HG03439 (cell line): Measurements from ENCODE around the gene SNPH.
A peak's percentile ranks its signal among the peaks of the same experiment; 100 is the strongest.
"Not testable (repeated sequence)": the region's sequence is repeated elsewhere in the genome, so short reads cannot be mapped to it uniquely, and the experiment has no call there.

Experiments
- ATAC-seq: cut with Tn5 transposase; IDR thresholded peaks from one replicate; pipeline ENCODE4 v1.9.1; 2021; ENCODE audit warnings: mild to moderate bottlenecking, moderate library complexity; ENCODE audit not compliant: unreplicated experiment

Gene SNPH

DNA sequence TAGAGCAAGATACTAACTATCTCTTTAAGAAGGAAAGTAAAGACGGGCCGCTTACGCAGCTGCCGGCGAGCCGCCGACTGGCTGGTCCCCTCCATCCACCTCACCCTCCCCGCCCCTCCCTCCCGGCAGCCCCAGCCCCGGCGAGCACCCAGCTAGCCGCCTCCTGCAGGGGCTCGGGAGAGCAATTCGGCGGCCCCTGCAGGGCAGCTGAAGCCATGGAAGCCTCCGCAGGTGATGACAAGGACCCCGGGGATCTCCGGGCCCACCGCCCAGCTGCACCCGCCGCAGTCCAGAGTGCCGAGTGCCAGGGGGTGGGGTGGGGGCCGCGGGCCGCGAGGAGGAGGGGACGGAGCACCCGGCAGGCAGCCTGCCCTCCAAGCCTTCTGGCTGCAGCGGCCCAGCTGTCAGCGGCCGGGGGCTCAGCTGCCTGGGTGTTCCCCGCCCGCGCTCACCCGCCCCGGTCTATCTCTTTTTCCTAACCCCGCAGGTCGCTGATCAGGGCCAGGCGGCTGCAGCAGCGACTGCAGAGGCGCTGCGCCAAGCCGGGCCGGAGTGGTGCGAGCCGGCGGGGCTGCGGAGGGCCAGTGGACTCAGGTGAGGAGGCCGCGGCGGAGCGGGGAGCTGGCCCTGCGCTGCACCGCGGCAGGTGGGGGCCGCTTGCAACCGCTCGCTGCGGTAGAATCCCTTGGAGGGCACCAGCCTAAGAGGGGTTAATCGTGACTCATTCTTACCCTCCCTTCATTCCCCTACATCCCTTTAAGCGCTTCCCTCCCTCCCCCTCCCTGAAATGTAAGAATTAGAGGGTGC, at the start of gene SNPH:
SNPH (plus strand) TSS at position 128 of the 807 bp plus-strand sequence. CDS start 29,946 bp downstream, outside the sequence.
- peak; percentile 92 for ATAC-seq

DNA sequence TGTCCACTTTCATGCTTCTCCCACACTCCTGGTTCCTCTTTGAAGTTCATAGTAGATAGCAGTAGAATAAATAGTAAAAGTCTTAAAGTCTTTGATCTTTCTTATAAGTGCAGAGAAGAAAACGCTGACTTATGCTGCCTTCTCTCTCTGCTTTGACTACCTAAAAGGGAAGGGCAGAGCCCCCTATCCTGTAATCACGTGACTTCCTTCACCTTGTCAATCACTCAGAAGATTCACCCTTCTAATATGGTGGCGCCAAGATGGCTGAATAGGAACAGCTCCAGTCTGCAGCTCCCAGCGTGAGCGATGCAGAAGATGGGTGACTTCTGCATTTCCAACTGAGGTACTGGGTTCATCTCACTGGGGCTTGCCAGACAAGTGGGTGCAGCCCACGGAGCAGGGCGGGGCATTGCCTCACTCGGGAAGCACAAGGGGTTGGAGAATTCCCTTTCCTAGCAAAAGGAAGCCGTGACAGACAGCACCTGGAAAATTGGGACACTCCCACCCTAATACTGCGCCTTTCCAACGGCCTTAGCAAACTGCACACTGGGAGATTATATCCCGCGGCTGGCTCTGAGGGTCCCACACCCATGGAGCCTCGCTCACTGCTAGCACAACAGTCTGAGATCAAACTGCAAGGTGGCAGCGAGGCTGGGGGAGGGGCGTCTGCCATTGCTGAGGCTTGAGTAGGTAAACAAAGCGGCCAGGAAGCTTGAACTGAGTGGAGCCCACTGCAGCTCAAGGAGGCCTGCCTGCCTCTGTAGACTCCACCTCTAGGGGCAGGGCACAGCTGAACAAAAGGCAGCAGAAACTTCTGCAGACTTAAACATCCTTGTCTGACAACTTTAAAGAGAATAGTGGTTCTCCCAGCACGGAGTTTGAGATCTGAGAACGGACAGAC, 49.3 kb upstream of the SNPH start:
- not testable (repeated sequence) for ATAC-seq

GRCh38 chr20:1222750-1223149, 43.3 kb upstream of the SNPH start:
- ATAC-seq = not testable (repeated sequence)

DNA sequence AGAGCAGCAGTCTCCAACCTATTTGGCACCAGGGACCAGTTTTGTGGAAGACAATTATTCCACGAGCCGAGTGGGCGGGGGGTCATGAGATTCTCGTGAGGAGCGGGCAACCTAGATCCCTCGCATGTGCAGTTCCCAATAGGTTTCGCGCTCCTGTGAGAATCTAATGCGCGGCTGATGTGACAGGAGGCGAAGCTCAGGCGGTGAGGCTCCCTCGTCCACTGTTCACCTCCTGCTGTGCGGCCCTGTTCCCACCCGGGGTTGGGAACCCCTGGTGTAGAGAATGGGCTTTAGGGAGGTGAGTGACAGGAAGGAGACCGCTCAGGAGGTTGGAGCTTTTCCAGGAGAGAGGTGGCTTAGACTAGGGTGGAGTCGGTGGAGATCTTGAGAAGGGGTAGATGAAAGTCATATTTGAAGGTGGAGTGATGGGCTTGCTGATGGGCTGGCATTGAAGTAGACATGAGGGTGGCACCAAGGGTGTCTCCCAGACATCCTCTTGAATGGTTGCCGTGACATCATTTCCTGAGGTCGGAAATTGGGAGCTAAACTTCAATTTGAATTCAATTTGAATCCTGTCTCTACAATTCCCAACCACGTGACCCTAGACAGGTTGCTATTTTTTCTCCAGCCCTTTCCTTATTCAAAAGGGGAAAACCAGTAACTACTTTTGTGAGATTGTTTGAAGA, 41.7 kb upstream of the SNPH start:
- no peak for ATAC-seq

- ATAC-seq = no peak
Measured at GRCh38 chr20:1225263-1225782, 40.8 kb upstream of the SNPH start.

GRCh38 chr20:1225783-1226654, 40.1 kb upstream of the SNPH start, which contains the start of gene RAD21L1:
TSS of gene RAD21L1 (plus strand) at chr20:1226044. CDS start at chr20:1228454, 2,410 bp downstream.
- no peak for ATAC-seq

GRCh38 chr20:1229541-1229940, 36.6 kb upstream of the SNPH start:
- no peak for ATAC-seq

- ATAC-seq = no peak
Measured at GRCh38 chr20:1232286-1233111, 33.6 kb upstream of the SNPH start.

- ATAC-seq = no peak
Measured at GRCh38 chr20:1240549-1240948, 25.5 kb upstream of the SNPH start.

DNA sequence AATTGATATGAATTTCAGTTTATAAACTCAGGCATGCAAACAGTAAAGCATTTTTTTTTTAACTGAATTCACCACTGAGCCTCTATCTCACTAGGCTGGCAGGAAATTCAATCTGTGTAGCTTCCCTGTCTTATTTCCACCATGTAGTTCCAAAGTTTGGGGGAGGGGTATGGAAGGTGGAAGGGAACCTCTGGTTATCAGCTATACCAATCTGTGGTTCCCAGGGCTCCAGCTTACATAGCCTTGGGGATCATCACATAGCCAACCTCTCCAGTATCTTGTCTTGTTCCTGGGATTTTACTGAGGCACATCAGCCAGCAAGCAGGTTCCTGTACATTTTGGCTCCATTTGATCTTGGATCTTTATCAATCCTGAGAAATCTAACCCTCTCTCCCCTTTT, 24.6 kb upstream of the SNPH start:
- ATAC-seq = no peak

DNA sequence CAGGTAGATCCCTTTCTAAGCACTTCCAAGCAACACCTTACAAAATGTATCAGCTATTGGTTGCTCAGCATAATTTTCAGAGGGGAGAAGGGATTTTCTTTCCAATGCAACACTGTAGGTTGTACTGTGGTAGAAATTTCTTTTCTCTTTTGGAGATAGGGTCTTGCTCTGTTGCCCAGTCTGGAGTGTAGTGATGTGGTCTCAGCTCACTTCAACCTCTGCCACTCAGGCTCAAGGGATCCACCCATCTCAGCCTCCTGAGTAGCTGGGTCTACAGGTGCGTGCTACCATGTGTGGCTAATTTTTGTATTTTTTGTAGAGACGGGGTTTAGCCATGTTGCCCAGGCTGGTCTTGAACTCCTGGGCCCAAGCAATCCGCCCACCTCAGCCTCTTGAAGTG, 24.0 kb upstream of the SNPH start:
- ATAC-seq = no peak

GRCh38 chr20:1242530-1242929, 23.6 kb upstream of the SNPH start:
- no peak for ATAC-seq

GRCh38 chr20:1245578-1245977, 20.5 kb upstream of the SNPH start:
- no peak for ATAC-seq

GRCh38 chr20:1247689-1248088, 18.4 kb upstream of the SNPH start:
- no peak for ATAC-seq

- ATAC-seq = not testable (repeated sequence)
Measured at GRCh38 chr20:1250282-1250681, 15.8 kb upstream of the SNPH start.

DNA sequence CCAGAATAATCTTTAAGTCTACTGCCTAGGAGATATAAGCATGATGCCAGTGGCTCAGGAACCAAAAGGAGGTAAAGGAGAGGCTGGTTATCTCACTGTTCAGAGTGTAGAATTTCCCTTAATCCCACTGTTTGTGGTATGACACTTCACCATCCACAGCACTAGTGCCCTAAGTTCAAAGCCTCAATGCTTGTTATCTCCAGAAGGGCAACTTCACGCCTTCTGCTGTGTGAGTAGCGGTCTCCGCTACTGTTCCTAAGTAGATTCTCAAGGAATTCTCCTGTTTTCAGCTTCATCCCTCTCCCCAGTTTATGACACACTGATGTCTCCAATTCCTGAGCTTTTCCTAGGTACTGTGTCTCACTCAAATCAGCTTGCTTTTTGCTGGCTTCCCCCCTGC, 13.7 kb upstream of the SNPH start:
- ATAC-seq = no peak

DNA sequence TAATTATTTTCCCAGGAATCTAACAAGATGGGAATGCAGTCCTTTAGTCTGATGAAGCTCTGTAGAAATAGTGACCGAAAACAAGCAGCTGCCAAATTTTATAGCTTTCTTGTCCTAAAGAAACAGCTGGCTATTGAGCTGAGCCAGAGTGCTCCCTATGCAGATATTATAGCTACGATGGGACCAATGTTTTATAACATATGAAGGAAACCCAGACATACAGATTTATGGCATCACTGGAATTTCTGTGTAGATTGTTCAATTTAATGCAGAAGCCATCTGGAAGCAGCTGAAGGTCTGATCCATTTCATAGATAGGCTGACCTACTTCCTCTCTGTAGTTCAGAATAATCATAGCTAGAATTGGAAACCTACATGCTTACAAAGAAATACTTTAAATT, 11.8 kb upstream of the SNPH start:
- no peak for ATAC-seq

DNA sequence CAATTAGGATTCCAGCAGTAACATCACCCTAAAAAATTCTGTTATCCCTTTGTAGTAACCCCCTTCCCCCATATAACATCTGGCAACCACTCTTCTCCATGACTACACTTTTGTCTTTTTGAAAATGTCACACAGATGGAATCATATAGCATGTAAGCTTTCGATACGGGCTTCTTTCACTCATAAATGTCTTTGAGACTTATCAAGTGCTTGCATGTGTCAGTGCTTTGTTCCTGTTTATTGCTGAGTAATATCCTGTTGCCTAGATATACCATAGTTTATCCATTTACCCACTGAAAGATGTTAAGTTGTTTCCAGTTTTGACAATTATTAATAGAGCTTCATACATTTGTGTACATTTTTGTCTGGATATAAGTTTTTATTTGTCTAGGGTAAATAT, 10.4 kb upstream of the SNPH start:
- no peak for ATAC-seq

DNA sequence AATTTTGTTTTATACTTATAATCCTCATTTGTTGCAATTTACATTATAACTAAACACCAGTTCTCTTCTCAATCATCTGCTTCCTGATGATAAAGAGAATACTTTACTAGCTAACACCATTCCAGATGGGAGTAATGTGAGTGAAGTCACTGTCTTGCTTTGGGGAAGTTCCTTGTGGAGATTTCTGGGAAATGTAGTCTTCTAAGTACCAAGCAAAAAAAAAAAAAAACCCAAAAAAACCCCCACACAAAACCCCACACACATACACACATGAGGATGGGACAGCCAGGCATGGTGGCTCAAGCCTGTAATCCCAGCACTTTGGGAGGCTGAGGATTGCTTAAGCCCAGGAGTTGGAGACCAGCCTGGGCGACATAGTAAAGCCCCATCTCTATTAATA, 2.2 kb upstream of the SNPH start:
- no peak for ATAC-seq
